ACC112 (cell line): ENCODE results near the gene MUC5B.

Experiments used
- H2AFZ ChIP-seq: fragments of 200-600 bp; sonication (generic); one replicate; pipeline ENCODE4 v1.6.0; 2017; ENCODE audit warnings: antibody characterized with exemption, low read length; ENCODE audit not compliant: unreplicated experiment
- H3K27ac ChIP-seq: fragments of 200-600 bp; sonication (generic); 2 replicates; pipeline ENCODE4 v1.5.1; 2014; ENCODE audit warnings: low read depth, mild to moderate bottlenecking, antibody characterized with exemption, low read length, moderate library complexity
- H3K27me3 ChIP-seq: fragments of 200-600 bp; sonication (generic); 2 replicates; pipeline ENCODE4 v1.6.1; 2014; ENCODE audit warnings: mild to moderate bottlenecking, antibody characterized with exemption, low read length, moderate library complexity, mixed read lengths; ENCODE audit not compliant: insufficient read depth
- H3K36me3 ChIP-seq: fragments of 200-600 bp; sonication (generic); 2 replicates; pipeline ENCODE4 v1.6.1; 2016; ENCODE audit warnings: mild to moderate bottlenecking, antibody characterized with exemption, low read length, moderate library complexity, mixed read lengths; ENCODE audit not compliant: insufficient read depth
- H3K4me1 ChIP-seq: fragments of 200-600 bp; sonication (generic); one replicate; pipeline ENCODE4 v1.6.1; 2016; ENCODE audit warnings: low read length, mixed read lengths; ENCODE audit not compliant: insufficient read depth, unreplicated experiment, control insufficient read depth
- H3K4me3 ChIP-seq: fragments of 200-600 bp; sonication (generic); 2 replicates; pipeline ENCODE4 v1.5.1; 2014; ENCODE audit warnings: mild to moderate bottlenecking, low read depth, low read length
- H3K79me2 ChIP-seq: fragments of 200-600 bp; sonication (generic); one replicate; pipeline ENCODE4 v1.6.0; 2016; ENCODE audit warnings: low read length; ENCODE audit not compliant: control insufficient read depth, unreplicated experiment, insufficient read depth

MUC5B gene

DNA sequence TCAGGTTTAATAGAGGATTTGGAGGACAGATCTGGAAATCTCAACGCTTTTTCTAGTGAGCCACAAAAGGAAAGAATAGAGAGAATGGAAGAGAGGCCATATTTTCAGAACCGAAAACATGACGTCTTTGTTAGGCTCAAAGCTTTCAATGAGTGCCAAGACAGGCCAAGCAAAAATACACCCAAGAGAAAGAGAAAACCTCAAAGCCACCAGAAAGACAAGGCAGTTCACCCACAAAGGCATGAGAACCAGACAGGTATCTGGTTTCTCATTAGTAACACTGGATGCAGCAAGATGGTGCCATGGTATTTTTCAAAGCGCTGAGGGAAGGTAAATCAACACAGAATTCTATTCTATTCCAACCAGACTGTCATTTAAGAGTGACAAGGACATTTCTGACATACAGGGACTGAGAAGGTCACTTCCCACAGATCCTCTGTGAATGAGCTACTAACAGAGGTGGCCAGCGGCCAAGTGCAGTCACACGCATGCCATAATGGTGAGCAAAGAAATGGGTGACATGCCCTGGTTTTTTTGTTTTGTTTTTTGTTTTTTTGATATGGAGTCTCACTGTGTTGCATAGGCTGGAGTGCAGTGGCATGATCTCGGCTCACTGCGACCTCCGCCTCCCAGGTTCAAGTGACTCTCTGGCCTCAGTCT is 44.7 kb downstream of the MUC5B start:
- H3K36me3 ChIP-seq, result no peaks in the 10 kb centered on the region
- H3K27ac ChIP-seq, result no peak overlapping the region
- H3K4me1 ChIP-seq, result no peaks in the 10 kb centered on the region
- no peak overlapping the region for H2AFZ ChIP-seq
- H3K4me3 ChIP-seq, result no peak overlapping the region
- no peaks in the 10 kb centered on the region for H3K27me3 ChIP-seq
- H3K79me2 ChIP-seq, result no peaks in the 10 kb centered on the region

DNA sequence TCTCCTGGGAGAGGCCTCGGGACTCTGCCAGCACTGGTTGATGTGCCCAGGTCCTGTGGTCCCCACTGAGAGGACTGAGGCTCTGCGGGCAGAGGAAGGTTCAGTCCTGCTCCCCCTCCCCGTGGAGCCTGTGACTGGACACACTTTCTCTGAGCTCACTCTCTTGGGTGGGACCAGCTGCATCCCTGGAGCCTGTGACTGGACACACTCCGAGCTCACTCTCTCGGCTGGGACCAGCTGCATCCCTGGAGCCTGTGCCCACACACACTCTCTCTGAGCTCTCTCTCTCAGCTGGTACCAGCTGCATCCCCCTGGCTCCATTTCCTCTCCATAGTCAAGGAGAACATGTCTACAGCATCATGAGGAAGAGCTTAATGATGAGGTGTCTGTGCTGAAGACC is 47.1 kb downstream of the MUC5B start:
- H3K27ac ChIP-seq, result no peak overlapping the region
- H2AFZ ChIP-seq, result no peak overlapping the region
- no peaks in the 10 kb centered on the region for H3K4me1 ChIP-seq
- no peak overlapping the region for H3K4me3 ChIP-seq
- H3K36me3 ChIP-seq, result no peaks in the 10 kb centered on the region
- H3K27me3 ChIP-seq, result no peaks in the 10 kb centered on the region
- no peaks in the 10 kb centered on the region for H3K79me2 ChIP-seq

DNA sequence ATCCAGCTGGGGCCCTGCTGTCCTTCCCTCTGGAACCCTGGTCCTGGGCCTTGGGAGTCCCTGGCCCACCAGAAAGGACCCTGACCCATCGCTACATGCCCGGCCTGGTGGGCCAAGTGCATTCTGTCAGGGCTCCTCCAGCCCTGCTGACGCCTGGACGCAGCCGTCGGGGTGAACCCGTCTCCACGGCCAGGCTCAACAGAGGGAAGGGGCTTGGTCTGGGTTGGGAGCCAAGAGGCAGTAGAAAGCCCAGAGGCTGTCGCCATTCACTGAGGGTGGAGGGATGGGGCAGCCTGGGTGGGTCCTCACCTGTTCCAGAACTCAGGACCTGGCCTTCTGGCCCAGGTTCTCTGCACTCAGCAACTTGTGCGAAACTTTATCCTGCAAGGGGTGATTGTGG is 47.6 kb downstream of the MUC5B start:
- Histone ChIP-seq H3K27ac (no peak overlapping the region), H3K27me3 (no peaks in the 10 kb centered on the region), H3K79me2 (no peaks in the 10 kb centered on the region), H2AFZ (no peak overlapping the region), H3K4me3 (no peak overlapping the region), H3K4me1 (no peaks in the 10 kb centered on the region), H3K36me3 (no peaks in the 10 kb centered on the region)

DNA sequence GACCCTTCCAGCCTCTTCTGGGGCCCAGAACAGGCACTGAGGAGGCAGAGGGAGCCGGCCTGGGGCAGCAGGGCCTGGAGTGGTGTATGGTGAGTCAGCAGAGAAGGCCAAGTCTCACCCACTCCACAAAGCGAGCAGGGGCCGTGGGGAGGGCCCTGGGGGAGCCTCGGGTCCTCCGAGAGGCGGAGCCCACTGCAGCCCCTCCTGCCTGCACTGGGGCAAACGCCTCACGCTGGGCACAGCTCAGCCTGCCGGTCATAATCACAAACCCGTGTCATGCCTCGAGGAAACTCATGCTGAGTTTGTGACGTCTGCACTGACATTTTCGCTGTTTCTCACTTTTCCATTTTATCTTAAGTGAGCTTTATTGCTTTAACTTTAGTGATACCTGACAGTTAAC is 48.1 kb downstream of the MUC5B start:
- Histone ChIP-seq H2AFZ (no peak overlapping the region), H3K36me3 (no peaks in the 10 kb centered on the region), H3K4me1 (no peaks in the 10 kb centered on the region), H3K27ac (no peak overlapping the region), H3K4me3 (no peak overlapping the region), H3K79me2 (no peaks in the 10 kb centered on the region), H3K27me3 (no peaks in the 10 kb centered on the region)

DNA sequence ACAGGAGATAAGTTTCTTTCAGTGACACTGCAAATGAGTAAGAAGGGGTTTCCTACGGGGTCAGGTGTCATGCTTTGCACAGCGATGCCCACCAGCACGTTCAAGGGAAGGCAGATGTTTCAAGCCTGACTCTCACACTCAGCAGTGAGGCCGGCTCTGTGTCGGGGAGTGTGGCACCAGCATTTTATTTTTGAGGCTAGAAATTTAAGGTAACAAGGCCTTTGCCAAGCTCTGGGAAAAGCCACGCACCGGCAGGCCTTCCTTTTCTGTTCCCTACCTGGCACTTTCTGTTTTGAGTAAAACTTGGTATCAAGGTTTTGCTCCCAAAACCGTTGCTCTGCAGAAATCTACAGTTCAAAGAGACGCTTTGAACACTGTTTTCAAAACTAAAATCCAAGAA is 48.5 kb downstream of the MUC5B start:
- no peak overlapping the region for H3K4me3 ChIP-seq
- H3K4me1 ChIP-seq, result no peaks in the 10 kb centered on the region
- no peak overlapping the region for H2AFZ ChIP-seq
- no peak overlapping the region for H3K27ac ChIP-seq
- H3K36me3 ChIP-seq, result no peaks in the 10 kb centered on the region
- H3K27me3 ChIP-seq, result no peaks in the 10 kb centered on the region
- H3K79me2 ChIP-seq, result no peaks in the 10 kb centered on the region

DNA sequence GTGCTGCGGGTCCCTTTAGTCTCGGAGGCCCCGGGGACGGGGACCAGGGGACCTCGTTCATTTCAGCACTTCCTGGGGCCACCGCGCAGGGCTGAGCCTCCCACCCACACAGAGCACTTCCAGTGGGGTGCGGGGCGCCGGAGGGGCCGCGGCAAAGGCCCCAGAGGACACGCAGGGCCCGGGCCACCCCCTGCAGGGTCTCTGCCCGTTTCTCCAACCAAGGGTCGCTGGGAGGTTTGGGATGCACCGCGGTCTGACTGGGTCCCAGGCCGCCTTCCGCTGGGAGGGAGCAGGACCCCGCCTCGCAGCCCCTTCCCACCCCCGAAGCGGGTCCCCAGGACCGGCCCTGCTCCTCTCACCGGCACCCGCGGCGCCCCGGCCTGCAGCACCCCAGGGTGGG is 49.1 kb downstream of the MUC5B start:
- Histone ChIP-seq H2AFZ (no peak overlapping the region), H3K79me2 (no peaks in the 10 kb centered on the region), H3K4me1 (no peaks in the 10 kb centered on the region), H3K36me3 (no peaks in the 10 kb centered on the region), H3K4me3 (no peak overlapping the region), H3K27ac (no peak overlapping the region), H3K27me3 (no peaks in the 10 kb centered on the region)

DNA sequence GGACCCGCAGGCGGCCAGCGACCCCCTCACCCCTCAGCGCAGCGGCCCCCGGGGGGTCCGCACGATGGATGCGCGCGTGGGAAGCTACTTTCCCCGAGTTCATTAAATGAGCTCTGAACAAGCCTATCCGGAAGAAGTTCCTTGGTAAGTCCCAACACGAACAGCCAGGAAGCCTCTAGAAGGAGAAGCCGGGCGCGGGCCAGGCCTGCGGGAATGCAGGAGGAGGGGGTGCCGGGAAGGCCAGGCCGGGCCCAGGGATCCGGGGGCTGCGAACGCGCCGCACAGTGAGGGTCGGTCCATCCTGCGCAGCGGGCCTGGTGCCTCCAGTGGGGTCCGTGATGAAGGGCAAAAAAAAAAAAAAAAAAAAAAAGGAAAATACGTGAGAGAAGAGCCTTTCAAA is 49.7 kb downstream of the MUC5B start:
- H3K4me3 ChIP-seq, result no peak overlapping the region
- no peaks in the 10 kb centered on the region for H3K27me3 ChIP-seq
- no peak overlapping the region for H2AFZ ChIP-seq
- no peaks in the 10 kb centered on the region for H3K36me3 ChIP-seq
- H3K4me1 ChIP-seq, result no peaks in the 10 kb centered on the region
- H3K27ac ChIP-seq, result no peak overlapping the region
- no peaks in the 10 kb centered on the region for H3K79me2 ChIP-seq

DNA sequence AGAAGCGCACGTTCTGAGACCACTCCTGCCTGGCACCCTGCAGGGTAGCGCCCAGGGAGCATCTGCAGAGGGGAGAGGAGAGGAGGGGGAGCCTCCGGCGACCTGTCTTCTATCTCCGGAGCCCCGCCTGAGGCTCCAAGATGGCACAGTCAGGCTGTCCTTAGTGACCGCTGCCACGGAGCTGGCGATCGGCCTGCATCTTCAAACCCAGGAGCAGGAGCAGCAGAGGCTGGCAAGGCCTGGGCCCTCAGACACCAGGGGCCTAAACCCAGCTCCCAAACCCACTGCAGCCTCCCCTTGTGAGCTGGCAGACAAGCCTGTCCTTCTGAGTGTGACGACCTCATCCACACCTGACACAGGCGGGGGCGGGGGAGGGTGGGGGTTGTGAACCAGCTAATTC is 51.6 kb downstream of the MUC5B start:
- Histone ChIP-seq H3K79me2 (no peaks in the 10 kb centered on the region), H3K27me3 (no peaks in the 10 kb centered on the region), H3K27ac (no peak overlapping the region), H2AFZ (no peak overlapping the region), H3K36me3 (no peaks in the 10 kb centered on the region), H3K4me1 (no peaks in the 10 kb centered on the region), H3K4me3 (no peak overlapping the region)

DNA sequence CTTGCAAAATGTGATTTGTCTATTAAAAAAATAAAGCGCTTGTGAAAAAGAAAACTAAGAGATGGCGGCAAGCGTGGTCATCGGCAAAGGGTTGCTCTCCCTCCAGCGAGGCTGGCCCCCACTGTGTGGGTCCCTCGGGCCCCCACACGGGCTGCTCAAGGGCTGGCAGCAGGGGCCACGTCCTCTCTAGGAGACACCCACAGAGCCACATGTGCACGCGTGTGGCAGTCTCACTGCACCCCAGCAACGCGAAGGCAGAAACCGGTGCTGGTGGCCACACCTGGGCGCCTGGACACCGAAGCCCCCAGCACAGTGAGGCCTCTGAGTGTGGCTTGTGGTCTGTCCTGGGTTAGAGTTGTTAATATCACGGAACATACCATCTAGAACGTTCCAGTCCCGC is 52.2 kb downstream of the MUC5B start:
- Histone ChIP-seq H3K4me3 (no peak overlapping the region), H3K36me3 (no peaks in the 10 kb centered on the region), H3K27ac (no peak overlapping the region), H3K27me3 (no peaks in the 10 kb centered on the region), H3K79me2 (no peaks in the 10 kb centered on the region), H2AFZ (no peak overlapping the region), H3K4me1 (no peaks in the 10 kb centered on the region)

DNA sequence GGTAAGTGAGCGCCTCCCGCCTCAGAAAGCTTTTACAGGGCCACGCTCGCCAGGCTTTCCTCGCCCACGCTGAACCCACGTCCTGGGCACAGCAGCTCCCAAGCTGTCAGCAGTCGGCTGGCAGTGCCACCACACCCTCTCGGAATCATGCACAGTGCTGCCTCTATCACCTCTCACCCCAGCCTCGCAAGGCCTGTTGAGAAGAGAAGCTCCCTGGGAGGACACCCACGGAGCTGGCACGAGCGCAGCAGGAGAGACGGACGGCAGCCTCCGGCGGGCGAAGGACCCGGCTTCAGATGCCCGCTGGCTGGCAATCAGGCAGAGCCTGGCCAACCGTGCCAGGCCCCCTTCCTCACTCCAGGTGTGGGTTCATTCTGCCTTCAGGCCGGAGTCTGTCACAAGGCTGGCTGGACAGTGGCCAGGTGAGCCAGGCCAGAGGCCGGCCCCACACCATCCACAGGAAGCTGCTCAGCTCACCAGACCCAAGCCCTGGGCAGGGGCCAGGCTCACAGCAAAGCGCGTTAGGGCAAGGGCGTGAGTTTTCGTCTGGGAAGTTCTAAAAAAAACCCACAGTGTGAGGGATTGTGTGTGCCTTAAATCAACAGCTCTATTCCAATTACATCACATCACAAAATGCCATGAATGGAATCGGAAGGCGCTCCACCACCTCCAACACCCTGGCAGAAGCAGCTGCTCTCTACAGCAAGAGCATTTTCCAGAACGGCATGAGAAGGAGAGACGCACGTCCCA is 53.4 kb downstream of the MUC5B start:
- Histone ChIP-seq H3K4me3 (no peak overlapping the region), H3K4me1 (no peaks in the 10 kb centered on the region), H3K36me3 (no peaks in the 10 kb centered on the region), H2AFZ (no peak overlapping the region), H3K27me3 (no peaks in the 10 kb centered on the region), H3K79me2 (no peaks in the 10 kb centered on the region), H3K27ac (no peak overlapping the region)

DNA sequence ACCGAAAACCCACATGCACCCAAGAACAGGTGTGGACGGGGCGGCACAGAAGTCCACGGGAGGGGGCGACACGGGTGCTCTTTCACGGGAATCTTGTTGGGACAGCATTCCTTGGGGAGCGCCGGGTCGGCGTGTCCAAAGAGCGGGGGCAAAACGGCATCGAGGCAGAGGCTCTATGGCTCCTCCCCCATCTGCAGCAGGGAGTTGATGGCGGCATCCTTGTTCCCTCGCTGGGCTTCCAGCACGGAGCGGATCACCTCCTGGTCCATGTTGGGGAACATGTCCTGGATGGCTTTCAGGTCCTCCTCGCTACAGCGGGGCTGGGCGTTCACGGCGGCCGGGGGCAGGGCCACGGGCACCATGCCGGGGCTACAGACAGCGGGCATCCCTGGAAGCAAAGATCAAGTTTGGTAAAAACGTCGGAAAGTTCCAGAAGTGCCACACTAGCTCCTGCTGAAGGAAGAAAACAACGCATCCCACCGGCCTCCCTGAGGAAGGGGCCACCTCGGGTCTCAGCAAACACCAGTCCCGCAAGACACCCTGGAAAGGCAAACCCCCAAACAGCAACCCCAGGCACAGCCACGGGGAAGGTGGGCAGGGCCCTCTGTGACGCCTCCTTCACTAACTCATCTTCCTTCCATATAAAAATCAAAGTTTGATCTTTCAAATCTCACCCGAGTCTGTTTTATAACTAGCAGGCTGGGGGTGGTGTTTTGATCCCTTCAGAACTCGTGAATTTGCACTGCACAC is 54.2 kb downstream of the MUC5B start:
- H3K36me3 ChIP-seq, result no peaks in the 10 kb centered on the region
- H3K4me3 ChIP-seq, result no peak overlapping the region
- H2AFZ ChIP-seq, result no peak overlapping the region
- no peaks in the 10 kb centered on the region for H3K79me2 ChIP-seq
- no peaks in the 10 kb centered on the region for H3K4me1 ChIP-seq
- H3K27me3 ChIP-seq, result no peaks in the 10 kb centered on the region
- H3K27ac ChIP-seq, result no peak overlapping the region
